Ishikawa (cell line): ENCODE measurements around the gene LGALS13.
A peak's percentile ranks its signal among the peaks of the same experiment; 100 is the strongest.

Experiments
- CREB1 ChIP-seq: IDR thresholded peaks from 2 replicates; pipeline ENCODE4 v1.6.1; 2012; ENCODE audit warnings: low read depth
- EGR1 ChIP-seq: IDR thresholded peaks from 2 replicates; pipeline ENCODE4 v1.6.1; 2012
- EP300 ChIP-seq: IDR thresholded peaks from 2 replicates; pipeline ENCODE4 v1.6.1; 2012; ENCODE audit warnings: borderline replicate concordance
- NFIC ChIP-seq: IDR thresholded peaks from 2 replicates; pipeline ENCODE4 v1.6.1; 2012
- RAD21 ChIP-seq: IDR thresholded peaks from 2 replicates; pipeline ENCODE4 v1.6.1; 2012; ENCODE audit warnings: low read depth
- TAF1 ChIP-seq: IDR thresholded peaks from 2 replicates; pipeline ENCODE4 v1.6.1; 2012; ENCODE audit warnings: low read depth, mild to moderate bottlenecking
- TCF12 ChIP-seq: IDR thresholded peaks from 2 replicates; pipeline ENCODE4 v1.6.1; 2012; ENCODE audit warnings: low read depth
- TEAD4 ChIP-seq: IDR thresholded peaks from 2 replicates; pipeline ENCODE4 v1.6.1; 2012
- YY1 ChIP-seq: IDR thresholded peaks from 2 replicates; pipeline ENCODE4 v1.6.1; 2012; ENCODE audit warnings: low read depth
- TF ChIP-seq, protein P1 (sequence below): IDR thresholded peaks from 2 replicates; pipeline ENCODE4 v1.6.1; 2012
- TF ChIP-seq, protein P2 (sequence below): IDR thresholded peaks from 2 replicates; pipeline ENCODE4 v1.6.1; 2012; ENCODE audit warnings: low read depth, mild to moderate bottlenecking
- TF ChIP-seq, protein P3 (sequence below): IDR thresholded peaks from 2 replicates; pipeline ENCODE4 v1.6.1; 2012

DNA sequence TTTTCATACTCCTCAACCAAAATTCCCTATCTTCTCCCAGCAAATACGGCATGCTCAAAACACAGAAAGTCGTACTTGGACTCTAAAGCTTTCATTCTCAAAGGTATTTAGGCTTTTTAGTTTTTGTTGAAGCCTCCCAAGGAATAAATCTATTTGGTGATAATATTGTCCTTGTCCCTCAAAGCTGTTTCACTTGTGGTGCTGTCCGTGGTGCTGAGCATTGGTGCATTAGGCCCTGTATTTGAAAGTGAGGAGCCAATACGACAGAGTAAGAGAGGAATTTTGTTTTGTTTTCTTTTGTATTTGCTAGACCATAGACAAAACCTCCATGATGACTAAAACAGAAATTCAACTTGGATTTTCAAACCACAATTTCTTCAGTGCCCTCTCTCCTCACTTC, 3.2 kb upstream of the LGALS13 start:
- TF ChIP-seq EGR1 (no peak), CREB1 (no peak), NFIC (no peak), RAD21 (no peak), TCF12 (no peak), TEAD4 (no peak), YY1 (no peak), TAF1 (no peak), EP300 (no peak)
- TF ChIP-seq, protein P1, sequence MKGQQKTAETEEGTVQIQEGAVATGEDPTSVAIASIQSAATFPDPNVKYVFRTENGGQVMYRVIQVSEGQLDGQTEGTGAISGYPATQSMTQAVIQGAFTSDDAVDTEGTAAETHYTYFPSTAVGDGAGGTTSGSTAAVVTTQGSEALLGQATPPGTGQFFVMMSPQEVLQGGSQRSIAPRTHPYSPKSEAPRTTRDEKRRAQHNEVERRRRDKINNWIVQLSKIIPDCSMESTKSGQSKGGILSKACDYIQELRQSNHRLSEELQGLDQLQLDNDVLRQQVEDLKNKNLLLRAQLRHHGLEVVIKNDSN = no peak
- TF ChIP-seq, protein P2, sequence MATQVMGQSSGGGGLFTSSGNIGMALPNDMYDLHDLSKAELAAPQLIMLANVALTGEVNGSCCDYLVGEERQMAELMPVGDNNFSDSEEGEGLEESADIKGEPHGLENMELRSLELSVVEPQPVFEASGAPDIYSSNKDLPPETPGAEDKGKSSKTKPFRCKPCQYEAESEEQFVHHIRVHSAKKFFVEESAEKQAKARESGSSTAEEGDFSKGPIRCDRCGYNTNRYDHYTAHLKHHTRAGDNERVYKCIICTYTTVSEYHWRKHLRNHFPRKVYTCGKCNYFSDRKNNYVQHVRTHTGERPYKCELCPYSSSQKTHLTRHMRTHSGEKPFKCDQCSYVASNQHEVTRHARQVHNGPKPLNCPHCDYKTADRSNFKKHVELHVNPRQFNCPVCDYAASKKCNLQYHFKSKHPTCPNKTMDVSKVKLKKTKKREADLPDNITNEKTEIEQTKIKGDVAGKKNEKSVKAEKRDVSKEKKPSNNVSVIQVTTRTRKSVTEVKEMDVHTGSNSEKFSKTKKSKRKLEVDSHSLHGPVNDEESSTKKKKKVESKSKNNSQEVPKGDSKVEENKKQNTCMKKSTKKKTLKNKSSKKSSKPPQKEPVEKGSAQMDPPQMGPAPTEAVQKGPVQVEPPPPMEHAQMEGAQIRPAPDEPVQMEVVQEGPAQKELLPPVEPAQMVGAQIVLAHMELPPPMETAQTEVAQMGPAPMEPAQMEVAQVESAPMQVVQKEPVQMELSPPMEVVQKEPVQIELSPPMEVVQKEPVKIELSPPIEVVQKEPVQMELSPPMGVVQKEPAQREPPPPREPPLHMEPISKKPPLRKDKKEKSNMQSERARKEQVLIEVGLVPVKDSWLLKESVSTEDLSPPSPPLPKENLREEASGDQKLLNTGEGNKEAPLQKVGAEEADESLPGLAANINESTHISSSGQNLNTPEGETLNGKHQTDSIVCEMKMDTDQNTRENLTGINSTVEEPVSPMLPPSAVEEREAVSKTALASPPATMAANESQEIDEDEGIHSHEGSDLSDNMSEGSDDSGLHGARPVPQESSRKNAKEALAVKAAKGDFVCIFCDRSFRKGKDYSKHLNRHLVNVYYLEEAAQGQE = peak; percentile 95
- TF ChIP-seq, protein P3, sequence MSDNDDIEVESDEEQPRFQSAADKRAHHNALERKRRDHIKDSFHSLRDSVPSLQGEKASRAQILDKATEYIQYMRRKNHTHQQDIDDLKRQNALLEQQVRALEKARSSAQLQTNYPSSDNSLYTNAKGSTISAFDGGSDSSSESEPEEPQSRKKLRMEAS = no peak
